OCI-LY1 (cell line): ENCODE measurements around the gene APBB1IP.

Source experiments
- H2AFZ ChIP-seq: fragments of 200-600 bp; sonication (generic), shearing (Covaris generic); 2 replicates; pipeline ENCODE4 v1.6.0; 2014; ENCODE audit warnings: antibody characterized with exemption, mild to moderate bottlenecking, low read length
- H3F3A ChIP-seq: fragments of 200-600 bp; sonication (generic), shearing (Covaris generic); 2 replicates; pipeline ENCODE4 v1.6.0; 2014; ENCODE audit warnings: mild to moderate bottlenecking, antibody characterized with exemption, low read length, moderate library complexity; ENCODE audit not compliant: insufficient read depth
- H3K27ac ChIP-seq: fragments of 200-600 bp; sonication (generic); 2 replicates; pipeline ENCODE4 v1.5.1; 2014; ENCODE audit warnings: low read length, mixed run types, mild to moderate bottlenecking, low read depth; ENCODE audit not compliant: poor library complexity, severe bottlenecking
- H3K27me3 ChIP-seq: fragments of 200-600 bp; sonication (generic); 2 replicates; pipeline ENCODE4 v1.6.0; 2014; ENCODE audit warnings: antibody characterized with exemption, mild to moderate bottlenecking, low read length, moderate library complexity; ENCODE audit not compliant: insufficient read depth
- H3K36me3 ChIP-seq: fragments of 200-600 bp; sonication (generic); 2 replicates; pipeline ENCODE4 v1.6.1; 2014; ENCODE audit warnings: mild to moderate bottlenecking, antibody characterized with exemption, low read length, moderate library complexity, mixed read lengths; ENCODE audit not compliant: insufficient read depth
- H3K4me1 ChIP-seq: fragments of 200-600 bp; sonication (generic); 2 replicates; pipeline ENCODE4 v1.5.1; 2014; ENCODE audit warnings: mild to moderate bottlenecking, low read length, moderate library complexity; ENCODE audit not compliant: insufficient read depth, severe bottlenecking
- H3K4me2 ChIP-seq: fragments of 200-600 bp; sonication (generic), shearing (Covaris generic); 2 replicates; pipeline ENCODE4 v1.6.1; 2014; ENCODE audit warnings: low read length
- H3K4me3 ChIP-seq: fragments of 200-600 bp; sonication (generic); 2 replicates; pipeline ENCODE4 v1.5.1; 2014; ENCODE audit warnings: low read length, low read depth, mild to moderate bottlenecking, mixed read lengths; ENCODE audit not compliant: poor library complexity, severe bottlenecking
- H3K79me2 ChIP-seq: fragments of 200-600 bp; shearing (Covaris generic); 2 replicates; pipeline ENCODE4 v1.6.1; 2016; ENCODE audit warnings: mixed run types, low read length, mixed read lengths; ENCODE audit not compliant: insufficient read depth
- H3K9ac ChIP-seq: fragments of 200-600 bp; sonication (generic), shearing (Covaris generic); 2 replicates; pipeline ENCODE4 v1.6.1; 2014; ENCODE audit warnings: mild to moderate bottlenecking, low read length, mixed read lengths
- H3K9me2 ChIP-seq: fragments of 200-600 bp; sonication (generic), shearing (Covaris generic); 2 replicates; pipeline ENCODE4 v1.6.1; 2014; ENCODE audit warnings: low read depth, mild to moderate bottlenecking, low read length, mixed read lengths
- H3K9me3 ChIP-seq: fragments of 200-600 bp; shearing (Covaris generic); 2 replicates; pipeline ENCODE4 v1.6.1; 2014; ENCODE audit warnings: low read length, mixed read lengths
- H4K20me1 ChIP-seq: fragments of 200-600 bp; sonication (generic), shearing (Covaris generic); 2 replicates; pipeline ENCODE4 v1.6.0; 2016; ENCODE audit warnings: mild to moderate bottlenecking, low read length; ENCODE audit not compliant: insufficient read depth
- CTCF ChIP-seq: fragments of 200-600 bp; sonication (generic), shearing (Covaris generic); IDR thresholded peaks from 2 replicates; pipeline ENCODE4 v1.5.1; 2017; ENCODE audit warnings: mild to moderate bottlenecking, antibody characterized with exemption, low read length, moderate library complexity, mixed read lengths
- EZH2 ChIP-seq: fragments of 200-600 bp; sonication (generic), shearing (Covaris generic); IDR thresholded peaks from 2 replicates; pipeline ENCODE4 v1.8.0; 2017; ENCODE audit warnings: borderline replicate concordance, mixed run types, mild to moderate bottlenecking, antibody characterized with exemption, low read length, moderate library complexity, mixed read lengths

The APBB1IP gene

GRCh38 chr10:26457088-26457487 lies 18.9 kb downstream of the APBB1IP start:
- peaks cover 56% of the 10 kb centered on the region for H3K36me3 ChIP-seq
- peak overlapping the region; percentile 35 for H3K4me3 ChIP-seq
- TF ChIP-seq CTCF (no peak), EZH2 (no peak)
- H3K4me2 ChIP-seq, result peak overlapping the region; percentile 64
- H3K9me2 ChIP-seq, result no peaks in the 10 kb centered on the region
- H4K20me1 ChIP-seq, result no peaks in the 10 kb centered on the region
- H3K4me1 ChIP-seq, result peaks cover 44% of the 10 kb centered on the region
- no peaks in the 10 kb centered on the region for H3K9me3 ChIP-seq
- H3K27ac ChIP-seq, result peak overlapping the region; percentile 98
- H2AFZ ChIP-seq, result no peak overlapping the region
- no peaks in the 10 kb centered on the region for H3K27me3 ChIP-seq
- H3K79me2 ChIP-seq, result peaks cover 92% of the 10 kb centered on the region
- peak overlapping the region; percentile 61 for H3K9ac ChIP-seq
- H3F3A ChIP-seq, result no peaks in the 10 kb centered on the region

GRCh38 chr10:26460736-26461135 lies 22.6 kb downstream of the APBB1IP start:
- Histone ChIP-seq H3F3A (no peaks in the 10 kb centered on the region), H3K9me3 (no peaks in the 10 kb centered on the region), H3K4me3 (no peak overlapping the region), H3K4me1 (peaks cover 55% of the 10 kb centered on the region), H3K4me2 (no peak overlapping the region), H3K79me2 (peaks cover 93% of the 10 kb centered on the region), H3K27ac (no peak overlapping the region), H3K9me2 (no peaks in the 10 kb centered on the region), H2AFZ (no peak overlapping the region), H3K36me3 (peaks cover 67% of the 10 kb centered on the region), H3K9ac (no peak overlapping the region), H3K27me3 (no peaks in the 10 kb centered on the region), H4K20me1 (no peaks in the 10 kb centered on the region)
- no peak for TF ChIP-seq CTCF

- Histone ChIP-seq H4K20me1 (no peaks in the 10 kb centered on the region), H3F3A (0 out of 2 replicates have a peak, but pooled peaks cover 8% of the 10 kb centered on the region), H3K9ac (peak overlapping the region; percentile 37; the same call in 1 of the 2 replicates), H3K4me1 (peaks cover 54% of the 10 kb centered on the region), H2AFZ (no peak overlapping the region), H3K9me2 (no peaks in the 10 kb centered on the region), H3K79me2 (peaks cover 88% of the 10 kb centered on the region), H3K27ac (peak overlapping the region; percentile 87), H3K4me3 (no peak overlapping the region), H3K27me3 (no peaks in the 10 kb centered on the region), H3K36me3 (peaks cover 73% of the 10 kb centered on the region), H3K4me2 (peak overlapping the region; percentile 19; the same call in 1 of the 2 replicates), H3K9me3 (no peaks in the 10 kb centered on the region)
- TF ChIP-seq EZH2 (no peak), CTCF (no peak)
Observed at GRCh38 chr10:26463986-26464385, 25.8 kb downstream of the APBB1IP start.
